ENCODE data around the gene FAM241A.
"Not testable (repeated sequence)": the region's sequence is repeated elsewhere in the genome, so short reads cannot be mapped to it uniquely, and the experiment has no call there.

Gene FAM241A

GRCh38 chr4:112201915-112202505, 56.8 kb downstream of the FAM241A start:
- Histone ChIP-seq H3K36me3 (ENCODE audit: control insufficient read depth in 1 of 2, insufficient read depth in 2 of 2, low read length in 2 of 2) (no peaks in the 10 kb centered on the region), H3K27ac (ENCODE audit: low read length) (no peak overlapping the region), H3K9me3 (ENCODE audit: control insufficient read depth in 1 of 2, low read length in 2 of 2) (no peaks in the 10 kb centered on the region), H3K27me3 (ENCODE audit: low read depth, low read length) (no peaks in the 10 kb centered on the region), H3K4me1 (ENCODE audit: control insufficient read depth in 1 of 2, insufficient read depth in 2 of 2, low read length in 2 of 2) (no peaks in the 10 kb centered on the region), H3K4me3 (ENCODE audit: low read depth in 1 of 2, low read length in 2 of 2) (no peak overlapping the region)

- H3K9me3 ChIP-seq (ENCODE audit: control insufficient read depth in 1 of 2, low read length in 2 of 2): no peaks in the 10 kb centered on the region
- no peaks in the 10 kb centered on the region for H3K4me1 ChIP-seq (ENCODE audit: control insufficient read depth in 1 of 2, insufficient read depth in 2 of 2, low read length in 2 of 2)
- no peak overlapping the region for H3K27ac ChIP-seq (ENCODE audit: low read length)
- no peaks in the 10 kb centered on the region for H3K36me3 ChIP-seq (ENCODE audit: control insufficient read depth in 1 of 2, insufficient read depth in 2 of 2, low read length in 2 of 2)
- no peak overlapping the region for H3K4me3 ChIP-seq (ENCODE audit: low read depth in 1 of 2, low read length in 2 of 2)
- no peaks in the 10 kb centered on the region for H3K27me3 ChIP-seq (ENCODE audit: low read depth, low read length)
These were observed 58.3 kb downstream of the FAM241A start for GRCh38 chr4:112203593-112203992.

GRCh38 chr4:112206431-112206830, 61.2 kb downstream of the FAM241A start:
- H3K36me3 ChIP-seq (ENCODE audit: control insufficient read depth in 1 of 2, insufficient read depth in 2 of 2, low read length in 2 of 2): no peaks in the 10 kb centered on the region
- no peaks in the 10 kb centered on the region for H3K9me3 ChIP-seq (ENCODE audit: control insufficient read depth in 1 of 2, low read length in 2 of 2)
- H3K27ac ChIP-seq (ENCODE audit: low read length): no peak overlapping the region
- no peak overlapping the region for H3K4me3 ChIP-seq (ENCODE audit: low read depth in 1 of 2, low read length in 2 of 2)
- no peaks in the 10 kb centered on the region for H3K27me3 ChIP-seq (ENCODE audit: low read depth, low read length)
- H3K4me1 ChIP-seq (ENCODE audit: control insufficient read depth in 1 of 2, insufficient read depth in 2 of 2, low read length in 2 of 2): no peaks in the 10 kb centered on the region

GRCh38 chr4:112208137-112209095, 63.2 kb downstream of the FAM241A start:
- not testable (repeated sequence) for H3K9me3 ChIP-seq (ENCODE audit: control insufficient read depth in 1 of 2, low read length in 2 of 2); H3K36me3 ChIP-seq (ENCODE audit: control insufficient read depth in 1 of 2, insufficient read depth in 2 of 2, low read length in 2 of 2); H3K27ac ChIP-seq (ENCODE audit: low read length); H3K4me3 ChIP-seq (ENCODE audit: low read depth in 1 of 2, low read length in 2 of 2); H3K27me3 ChIP-seq (ENCODE audit: low read depth, low read length); H3K4me1 ChIP-seq (ENCODE audit: control insufficient read depth in 1 of 2, insufficient read depth in 2 of 2, low read length in 2 of 2)

- Histone ChIP-seq H3K36me3 (ENCODE audit: control insufficient read depth in 1 of 2, insufficient read depth in 2 of 2, low read length in 2 of 2) (no peaks in the 10 kb centered on the region), H3K27me3 (ENCODE audit: low read depth, low read length) (no peaks in the 10 kb centered on the region), H3K4me1 (ENCODE audit: control insufficient read depth in 1 of 2, insufficient read depth in 2 of 2, low read length in 2 of 2) (no peaks in the 10 kb centered on the region), H3K4me3 (ENCODE audit: low read depth in 1 of 2, low read length in 2 of 2) (no peak overlapping the region), H3K9me3 (ENCODE audit: control insufficient read depth in 1 of 2, low read length in 2 of 2) (no peaks in the 10 kb centered on the region), H3K27ac (ENCODE audit: low read length) (no peak overlapping the region)
These were observed 65.5 kb downstream of the FAM241A start for GRCh38 chr4:112210777-112211176.

- Histone ChIP-seq H3K4me1 (ENCODE audit: control insufficient read depth in 1 of 2, insufficient read depth in 2 of 2, low read length in 2 of 2) (no peaks in the 10 kb centered on the region), H3K36me3 (ENCODE audit: control insufficient read depth in 1 of 2, insufficient read depth in 2 of 2, low read length in 2 of 2) (no peaks in the 10 kb centered on the region), H3K4me3 (ENCODE audit: low read depth in 1 of 2, low read length in 2 of 2) (no peak overlapping the region), H3K27me3 (ENCODE audit: low read depth, low read length) (no peaks in the 10 kb centered on the region), H3K9me3 (ENCODE audit: control insufficient read depth in 1 of 2, low read length in 2 of 2) (no peaks in the 10 kb centered on the region), H3K27ac (ENCODE audit: low read length) (no peak overlapping the region)
These were observed 67.8 kb downstream of the FAM241A start for GRCh38 chr4:112213091-112213490.

GRCh38 chr4:112213856-112214255, 68.6 kb downstream of the FAM241A start:
- Histone ChIP-seq H3K4me1 (ENCODE audit: control insufficient read depth in 1 of 2, insufficient read depth in 2 of 2, low read length in 2 of 2) (no peaks in the 10 kb centered on the region), H3K9me3 (ENCODE audit: control insufficient read depth in 1 of 2, low read length in 2 of 2) (no peaks in the 10 kb centered on the region), H3K36me3 (ENCODE audit: control insufficient read depth in 1 of 2, insufficient read depth in 2 of 2, low read length in 2 of 2) (no peaks in the 10 kb centered on the region), H3K4me3 (ENCODE audit: low read depth in 1 of 2, low read length in 2 of 2) (no peak overlapping the region), H3K27ac (ENCODE audit: low read length) (no peak overlapping the region), H3K27me3 (ENCODE audit: low read depth, low read length) (no peaks in the 10 kb centered on the region)

GRCh38 chr4:112214390-112215264, 69.4 kb downstream of the FAM241A start:
- Histone ChIP-seq H3K9me3 (ENCODE audit: control insufficient read depth in 1 of 2, low read length in 2 of 2) (no peaks in the 10 kb centered on the region), H3K4me1 (ENCODE audit: control insufficient read depth in 1 of 2, insufficient read depth in 2 of 2, low read length in 2 of 2) (no peaks in the 10 kb centered on the region), H3K36me3 (ENCODE audit: control insufficient read depth in 1 of 2, insufficient read depth in 2 of 2, low read length in 2 of 2) (no peaks in the 10 kb centered on the region), H3K27me3 (ENCODE audit: low read depth, low read length) (no peaks in the 10 kb centered on the region), H3K27ac (ENCODE audit: low read length) (no peak overlapping the region), H3K4me3 (ENCODE audit: low read depth in 1 of 2, low read length in 2 of 2) (no peak overlapping the region)

GRCh38 chr4:112219826-112220366, 74.6 kb downstream of the FAM241A start:
- no peaks in the 10 kb centered on the region for H3K4me1 ChIP-seq (ENCODE audit: control insufficient read depth in 1 of 2, insufficient read depth in 2 of 2, low read length in 2 of 2)
- H3K9me3 ChIP-seq (ENCODE audit: control insufficient read depth in 1 of 2, low read length in 2 of 2): no peaks in the 10 kb centered on the region
- no peaks in the 10 kb centered on the region for H3K27me3 ChIP-seq (ENCODE audit: low read depth, low read length)
- H3K4me3 ChIP-seq (ENCODE audit: low read depth in 1 of 2, low read length in 2 of 2): no peak overlapping the region
- no peaks in the 10 kb centered on the region for H3K36me3 ChIP-seq (ENCODE audit: control insufficient read depth in 1 of 2, insufficient read depth in 2 of 2, low read length in 2 of 2)
- no peak overlapping the region for H3K27ac ChIP-seq (ENCODE audit: low read length)

- Histone ChIP-seq H3K36me3 (ENCODE audit: control insufficient read depth in 1 of 2, insufficient read depth in 2 of 2, low read length in 2 of 2) (no peaks in the 10 kb centered on the region), H3K27ac (ENCODE audit: low read length) (no peak overlapping the region), H3K27me3 (ENCODE audit: low read depth, low read length) (no peaks in the 10 kb centered on the region), H3K4me1 (ENCODE audit: control insufficient read depth in 1 of 2, insufficient read depth in 2 of 2, low read length in 2 of 2) (no peaks in the 10 kb centered on the region), H3K4me3 (ENCODE audit: low read depth in 1 of 2, low read length in 2 of 2) (no peak overlapping the region), H3K9me3 (ENCODE audit: control insufficient read depth in 1 of 2, low read length in 2 of 2) (no peaks in the 10 kb centered on the region)
These were observed 77.1 kb downstream of the FAM241A start for GRCh38 chr4:112222219-112222955.

Measured in muscle layer of duodenum (tissue), 2 donors.